ENCODE measurements around the gene HTT. TPM values are rescaled to one million over a fixed set of nuclear protein-coding genes. Genes with fewer than 3 reads are reported as not detected.

Gene HTT
- total RNA-seq, 2 donors from 2014 or later = 51.0 to 55.5 TPM

DNA sequence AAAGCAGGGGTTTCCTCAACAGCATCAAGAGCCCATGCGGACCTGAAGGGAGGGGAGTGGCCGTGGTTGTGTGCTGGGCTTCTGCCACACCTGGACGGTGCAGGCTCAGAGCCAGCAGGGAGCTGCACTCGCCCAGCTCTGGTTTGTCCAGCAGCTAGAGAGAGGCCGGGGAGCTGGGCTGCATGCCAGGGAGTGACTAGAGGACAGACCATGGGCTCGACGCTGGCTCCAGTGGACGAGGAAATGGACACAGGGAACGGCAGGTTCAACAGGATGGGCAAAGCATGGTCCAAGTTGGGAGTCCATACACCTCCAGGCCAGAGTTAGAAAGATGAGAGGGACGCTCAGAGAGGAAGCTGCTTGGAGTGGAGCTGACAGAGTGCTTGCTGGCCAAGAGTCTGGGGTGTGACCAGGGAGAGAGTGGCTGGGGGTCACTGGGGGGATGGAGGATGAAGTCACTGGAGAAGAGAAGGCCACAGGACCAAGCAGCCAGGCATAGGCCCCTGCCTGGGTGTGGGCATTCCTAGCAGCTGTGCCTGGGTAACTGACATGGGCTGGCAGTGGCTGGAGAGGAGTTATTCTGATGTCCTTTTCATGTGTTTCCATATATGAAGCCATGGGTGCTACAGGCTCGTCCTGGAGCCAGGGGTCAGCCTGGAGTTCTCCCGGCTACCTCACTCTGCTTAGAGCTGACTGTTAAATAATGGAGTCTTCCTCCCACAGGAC is 43.0 kb upstream of the HTT start:
- Histone ChIP-seq H3K9me3 (no peaks in the 10 kb centered on the region), H3K4me3 (no peak overlapping the region), H3K36me3 (no peaks in the 10 kb centered on the region), H3K4me1 (no peaks in the 10 kb centered on the region), H3K27ac (no peak overlapping the region), H3K27me3 (no peaks in the 10 kb centered on the region), H3K9ac (ENCODE audit: low read depth in 2 of 2, low read length in 2 of 2) (no peak overlapping the region)
- TF ChIP-seq, protein P1, sequence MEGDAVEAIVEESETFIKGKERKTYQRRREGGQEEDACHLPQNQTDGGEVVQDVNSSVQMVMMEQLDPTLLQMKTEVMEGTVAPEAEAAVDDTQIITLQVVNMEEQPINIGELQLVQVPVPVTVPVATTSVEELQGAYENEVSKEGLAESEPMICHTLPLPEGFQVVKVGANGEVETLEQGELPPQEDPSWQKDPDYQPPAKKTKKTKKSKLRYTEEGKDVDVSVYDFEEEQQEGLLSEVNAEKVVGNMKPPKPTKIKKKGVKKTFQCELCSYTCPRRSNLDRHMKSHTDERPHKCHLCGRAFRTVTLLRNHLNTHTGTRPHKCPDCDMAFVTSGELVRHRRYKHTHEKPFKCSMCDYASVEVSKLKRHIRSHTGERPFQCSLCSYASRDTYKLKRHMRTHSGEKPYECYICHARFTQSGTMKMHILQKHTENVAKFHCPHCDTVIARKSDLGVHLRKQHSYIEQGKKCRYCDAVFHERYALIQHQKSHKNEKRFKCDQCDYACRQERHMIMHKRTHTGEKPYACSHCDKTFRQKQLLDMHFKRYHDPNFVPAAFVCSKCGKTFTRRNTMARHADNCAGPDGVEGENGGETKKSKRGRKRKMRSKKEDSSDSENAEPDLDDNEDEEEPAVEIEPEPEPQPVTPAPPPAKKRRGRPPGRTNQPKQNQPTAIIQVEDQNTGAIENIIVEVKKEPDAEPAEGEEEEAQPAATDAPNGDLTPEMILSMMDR (IDR thresholded peaks at IDR 0.05) = no peak
- intact Hi-C loops (cut with DNase I) = no loop called here
- no peak for DNase-seq

DNA sequence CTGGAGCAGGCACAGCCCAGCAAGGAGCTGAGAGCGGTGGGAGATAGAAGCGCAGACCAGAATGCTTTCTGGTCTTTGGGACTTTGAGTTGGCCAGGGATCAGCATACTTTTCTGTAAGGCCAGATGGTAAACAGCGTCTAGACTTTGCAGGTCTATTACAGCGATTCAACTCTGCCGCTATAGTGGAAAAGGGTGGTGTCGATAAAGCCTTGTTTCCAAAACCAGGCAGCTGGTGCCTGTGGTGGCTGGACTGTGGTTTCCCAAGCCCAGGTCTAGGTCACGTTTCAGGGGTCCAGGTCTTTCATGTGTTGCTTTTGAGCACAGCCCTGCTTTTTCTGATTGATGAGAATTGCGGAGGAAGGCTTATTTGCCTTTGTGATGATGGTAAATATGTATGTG is 40.2 kb upstream of the HTT start:
- no peaks in the 10 kb centered on the region for H3K9me3 ChIP-seq
- intact Hi-C loops (cut with DNase I) = no loop called here
- no peak overlapping the region for H3K4me3 ChIP-seq
- no peaks in the 10 kb centered on the region for H3K27me3 ChIP-seq
- TF ChIP-seq, protein P1 (IDR thresholded peaks at IDR 0.05) = no peak
- H3K27ac ChIP-seq = no peak overlapping the region
- DNase-seq = no peak
- no peaks in the 10 kb centered on the region for H3K36me3 ChIP-seq
- no peaks in the 10 kb centered on the region for H3K4me1 ChIP-seq
- H3K9ac ChIP-seq (ENCODE audit: low read depth in 2 of 2, low read length in 2 of 2) = no peak overlapping the region

DNA sequence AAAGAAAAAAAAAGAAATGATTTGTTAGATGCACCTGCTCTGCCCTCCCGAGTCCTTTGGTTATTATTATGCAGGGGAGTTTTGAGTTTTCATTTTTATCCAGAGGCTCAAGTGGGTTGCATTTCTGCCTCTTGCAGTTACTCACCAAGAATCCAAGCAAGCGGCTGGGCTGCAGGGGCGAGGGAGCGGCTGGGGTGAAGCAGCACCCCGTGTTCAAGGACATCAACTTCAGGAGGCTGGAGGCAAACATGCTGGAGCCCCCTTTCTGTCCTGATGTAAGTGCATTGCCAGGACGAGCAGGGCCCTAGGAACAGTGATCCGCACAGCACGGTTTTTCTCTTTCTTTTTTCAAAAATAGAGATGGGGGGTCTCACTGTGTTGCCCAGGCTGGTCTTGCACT is 39.2 kb upstream of the HTT start:
- TF ChIP-seq, protein P1 (IDR thresholded peaks at IDR 0.05) = no peak
- DNase-seq = no peak
- Histone ChIP-seq H3K27ac (no peak overlapping the region), H3K4me3 (no peak overlapping the region), H3K9ac (ENCODE audit: low read depth in 2 of 2, low read length in 2 of 2) (no peak overlapping the region), H3K36me3 (no peaks in the 10 kb centered on the region), H3K27me3 (no peaks in the 10 kb centered on the region), H3K4me1 (no peaks in the 10 kb centered on the region), H3K9me3 (no peaks in the 10 kb centered on the region)
- intact Hi-C loops (cut with DNase I) = loop anchor here (5.0 kb wide), 1 partner anchor 58 kb away; no protein-coding TSS in a partner anchor

DNA sequence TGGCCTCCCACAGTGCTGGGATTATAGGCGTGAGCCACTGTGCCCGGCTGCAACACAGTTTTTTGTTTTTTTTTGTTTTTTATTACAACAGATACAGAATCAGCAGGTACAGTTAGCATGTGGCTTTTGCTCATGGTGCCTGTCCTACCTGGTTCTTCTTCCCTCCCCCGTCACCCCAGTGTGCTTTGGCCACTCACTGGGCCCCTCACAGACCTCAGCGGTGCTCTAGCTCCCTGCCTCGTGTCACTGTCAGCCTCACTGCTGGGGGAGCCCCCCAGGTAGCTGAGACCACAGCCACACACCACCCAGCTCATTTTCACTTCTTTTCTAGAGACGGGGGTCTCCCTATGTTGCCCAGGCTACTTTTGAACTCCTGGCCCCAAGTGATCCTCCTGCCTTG is 38.8 kb upstream of the HTT start:
- TF ChIP-seq, protein P1 (IDR thresholded peaks at IDR 0.05) = no peak
- no peaks in the 10 kb centered on the region for H3K4me1 ChIP-seq
- no peaks in the 10 kb centered on the region for H3K36me3 ChIP-seq
- no peak for DNase-seq
- H3K27me3 ChIP-seq = no peaks in the 10 kb centered on the region
- no peaks in the 10 kb centered on the region for H3K9me3 ChIP-seq
- H3K9ac ChIP-seq (ENCODE audit: low read depth in 2 of 2, low read length in 2 of 2) = no peak overlapping the region
- no peak overlapping the region for H3K4me3 ChIP-seq
- no peak overlapping the region for H3K27ac ChIP-seq
- intact Hi-C loops (cut with DNase I) = loop anchor here (5.0 kb wide), 1 partner anchor 58 kb away; no protein-coding TSS in a partner anchor

DNA sequence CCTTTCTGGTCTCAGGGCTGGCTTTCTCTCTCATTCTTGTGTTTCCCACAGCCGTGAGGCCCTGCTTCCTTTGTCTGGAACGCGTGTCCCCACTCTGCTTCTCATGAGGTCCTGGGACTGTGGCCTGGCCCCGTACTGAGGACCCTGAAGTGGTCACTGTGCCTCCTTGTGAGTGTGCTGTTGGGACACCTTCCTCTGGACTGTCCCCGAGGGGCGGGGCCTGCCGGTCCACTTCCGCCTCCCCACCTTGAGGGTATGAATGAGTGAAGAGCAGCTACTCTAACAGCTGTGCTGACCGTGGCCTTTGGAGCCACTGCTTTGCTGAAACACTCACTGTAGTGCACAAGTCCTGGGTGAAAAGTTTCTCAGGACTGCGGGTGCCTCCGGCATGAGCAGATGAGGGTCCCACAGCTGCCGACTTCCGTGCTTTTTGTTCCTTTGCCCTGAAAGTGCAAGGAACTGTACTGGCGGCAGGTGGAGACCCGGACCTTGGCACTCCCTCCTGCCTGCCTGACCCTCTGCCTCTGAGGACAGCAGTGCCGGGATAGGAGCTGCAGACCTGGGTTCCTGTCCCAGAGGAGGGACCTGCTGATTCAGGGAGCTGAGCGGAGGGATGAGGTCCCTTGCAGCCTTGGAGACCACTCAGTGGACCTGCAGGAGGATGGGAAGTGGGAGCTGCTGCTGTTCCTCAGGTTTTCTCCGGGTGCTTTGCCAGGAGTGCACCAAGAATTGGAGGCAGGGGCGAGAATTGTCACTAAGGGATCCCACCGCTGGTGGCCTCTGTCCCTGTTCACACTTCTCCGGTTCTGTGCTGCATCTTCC is 38.1 kb upstream of the HTT start:
- H3K4me3 ChIP-seq = no peak overlapping the region
- no peaks in the 10 kb centered on the region for H3K36me3 ChIP-seq
- no peaks in the 10 kb centered on the region for H3K9me3 ChIP-seq
- no peak overlapping the region for H3K9ac ChIP-seq (ENCODE audit: low read depth in 2 of 2, low read length in 2 of 2)
- TF ChIP-seq, protein P1 (IDR thresholded peaks at IDR 0.05) = no peak
- intact Hi-C loops (cut with DNase I) = loop anchor here (5.0 kb wide), 1 partner anchor 59 kb away; no protein-coding TSS in a partner anchor
- no peak for DNase-seq
- no peak overlapping the region for H3K27ac ChIP-seq
- H3K27me3 ChIP-seq = no peaks in the 10 kb centered on the region
- no peaks in the 10 kb centered on the region for H3K4me1 ChIP-seq
